ENCODE measurements around the gene UBE2Q1.

GRCh38 chr1:154548028-154548427 lies 10.4 kb downstream of the UBE2Q1 start:
- TF ChIP-seq CTCF (IDR thresholded peaks at IDR 0.05 in 8 of 11, conservative IDR thresholded peaks at IDR 0.05 in 3 of 11), result no peak
- no peak for TF ChIP-seq POLR2AphosphoS5 (IDR thresholded peaks at IDR 0.05)
